C4-2B (cell line): Measurements from ENCODE around the gene UBTD1.

ENCODE experiments used
- CTCF ChIP-seq: fragments of 450-650 bp; conservative IDR thresholded peaks from 2 replicates; pipeline ENCODE4 v1.5.1; 2017; ENCODE audit warnings: mild to moderate bottlenecking
- ZFX ChIP-seq: fragments of 450-650 bp; IDR thresholded peaks from 2 replicates; pipeline ENCODE4 v1.6.1; 2017

- TF ChIP-seq CTCF = no peak
- no peak for TF ChIP-seq ZFX
These were observed 16.3 kb upstream of the UBTD1 start for GRCh38 chr10:97482381-97482780.
